B cell (primary cell): ENCODE measurements around the gene GBX1. TPM values are rescaled to one million over a fixed set of nuclear protein-coding genes. Genes with fewer than 3 reads are reported as not detected.

Experiments used
- ATAC-seq: fragments of 200-7000 bp; cut with Tn5 transposase; one replicate; pipeline ENCODE4 v1.10.0; 2021; ENCODE audit warnings: low read depth, mild to moderate bottlenecking, moderate number of reproducible peaks, moderate library complexity
- CTCF ChIA-PET: fragments of 350-600 bp; sonication (Branson Sonifier 250); formaldehyde crosslinking; loops from one replicate; lab custom pipeline; 2021; ENCODE audit warnings: antibody characterized with exemption, inconsistent platforms; lab: Charles Lee
- POLR2A ChIA-PET: fragments of 350-600 bp; sonication (Branson Sonifier 250); formaldehyde crosslinking; loops from one replicate; lab custom pipeline; 2021; ENCODE audit warnings: antibody characterized with exemption; lab: Charles Lee
- DNase-seq: peaks from one replicate; pipeline ENCODE4 v3.0.0; 2013
- H2AFZ ChIP-seq: 2 replicates; pipeline ENCODE4 v1.6.1; 2012; ENCODE audit warnings: mild to moderate bottlenecking, low read depth, low read length; ENCODE audit not compliant: insufficient read depth, poor library complexity, severe bottlenecking
- H3K27ac ChIP-seq, 2 donors: 1 replicate in 1 of 2; 2 replicates in 1 of 2; pipeline ENCODE4 v1.5.1; 2012 to 2013; ENCODE audit warnings: low read length in 2 of 2, mild to moderate bottlenecking in 2 of 2, moderate library complexity in 1 of 2
- H3K27me3 ChIP-seq, 4 experiments: fragments of 200-600 bp in 1 of 4; sonication (generic) in 1 of 4; replicated peaks in 1 of 4; 1 replicate in 2 of 4; 2 replicates in 2 of 4; pipeline versions ENCODE4 v1.6.1 to v1.7.0; 2013 to 2016; ENCODE audit warnings: low read length in 3 of 4, mild to moderate bottlenecking in 2 of 4, mixed read lengths in 1 of 4, moderate library complexity in 1 of 4; ENCODE audit not compliant: insufficient read depth in 4 of 4, control insufficient read depth in 3 of 4; ENCODE audit errors: control extremely low read depth in 1 of 4
- H3K36me3 ChIP-seq, 2 experiments: replicated peaks in 1 of 2; 1 replicate in 1 of 2; 2 replicates in 1 of 2; pipeline versions ENCODE4 v1.6.1 to v1.7.1; 2013; ENCODE audit warnings: low read length in 1 of 2; ENCODE audit not compliant: insufficient read depth in 2 of 2, control insufficient read depth in 1 of 2; ENCODE audit errors: control extremely low read depth in 1 of 2, extremely low read depth in 1 of 2
- H3K4me1 ChIP-seq, 2 donors: fragments of 200-600 bp in 1 of 2; sonication (generic) in 1 of 2; 1 replicate in 1 of 2; 2 replicates in 1 of 2; pipeline versions ENCODE4 v1.5.1 to v1.6.1; 2013 to 2017; ENCODE audit warnings: low read length in 2 of 2; ENCODE audit not compliant: control insufficient read depth in 2 of 2, insufficient read depth in 2 of 2
- H3K4me2 ChIP-seq: replicated peaks from 2 replicates; pipeline ENCODE3; 2012; ENCODE audit warnings: mild to moderate bottlenecking, low read depth, low read length; ENCODE audit not compliant: poor library complexity, severe bottlenecking
- H3K4me3 ChIP-seq, 5 experiments: fragments of 200-600 bp in 1 of 5; sonication (generic) in 1 of 5; 1 replicate in 3 of 5; 2 replicates in 2 of 5; pipeline versions ENCODE4 v1.5.1 to v1.7.0; 2011 to 2016; ENCODE audit warnings: low read length in 4 of 5, mild to moderate bottlenecking in 4 of 5, low read depth in 2 of 5, control low read depth in 1 of 5, moderate library complexity in 1 of 5; ENCODE audit not compliant: insufficient read depth in 1 of 5; ENCODE audit errors: control extremely low read depth in 1 of 5, extremely low read depth in 1 of 5
- H3K79me2 ChIP-seq: fragments of 200-600 bp; sonication (generic); one replicate; pipeline ENCODE4 v1.6.0; 2016; ENCODE audit warnings: low read length; ENCODE audit not compliant: control insufficient read depth, insufficient read depth
- H3K9ac ChIP-seq: fragments of 200-600 bp; sonication (generic); 2 replicates; pipeline ENCODE4 v1.6.1; 2017; ENCODE audit warnings: mild to moderate bottlenecking, low read length, moderate library complexity
- H3K9me3 ChIP-seq, 3 donors: one replicate each; pipeline versions ENCODE4 v1.6.1 to v1.7.1; 2013; ENCODE audit warnings: low read length in 2 of 3; ENCODE audit not compliant: control insufficient read depth in 2 of 3, insufficient read depth in 1 of 3; ENCODE audit errors: control extremely low read depth in 1 of 3
- H4K20me1 ChIP-seq: 2 replicates; pipeline ENCODE4 v1.6.0; 2012; ENCODE audit warnings: mild to moderate bottlenecking, low read length; ENCODE audit not compliant: insufficient read depth, control insufficient read depth, poor library complexity, severe bottlenecking
- H3K27ac Mint-ChIP-seq: one replicate; pipeline ENCODE4 v1.8.0; 2021; ENCODE audit warnings: mixed read lengths
- H3K27me3 Mint-ChIP-seq: one replicate; pipeline ENCODE4 v1.8.0; 2021; ENCODE audit warnings: mixed read lengths
- H3K4me1 Mint-ChIP-seq: one replicate; pipeline ENCODE4 v1.8.0; 2021; ENCODE audit warnings: mixed read lengths
- H3K4me3 Mint-ChIP-seq: one replicate; pipeline ENCODE4 v1.8.0; 2021; ENCODE audit warnings: mixed read lengths
- H3K9me3 Mint-ChIP-seq: one replicate; pipeline ENCODE4 v1.8.0; 2022; ENCODE audit warnings: mixed read lengths; ENCODE audit not compliant: insufficient read depth
- CTCF ChIP-seq: fragments of 200-600 bp; IDR thresholded peaks from one replicate; pipeline ENCODE4 v1.8.0; 2022; ENCODE audit warnings: antibody characterized with exemption, mild to moderate bottlenecking
- EZH2 ChIP-seq: IDR thresholded peaks from 2 replicates; pipeline ENCODE4 v1.6.1; 2012; ENCODE audit warnings: borderline replicate concordance, low read depth, mild to moderate bottlenecking, moderate library complexity, low read length; ENCODE audit not compliant: insufficient read depth, poor library complexity, severe bottlenecking
- WGBS: methylation state at CpG from one replicate; pipeline ENCODE4 v1.1.5; 2013; ENCODE audit warnings: missing lambda C conversion rate; ENCODE audit not compliant: insufficient coverage; 5-methylcytosine and 5-hydroxymethylcytosine counted together
- intact Hi-C: fragments of 100-400 bp; cut with micrococcal nuclease; formaldehyde crosslinking; loops from one replicate; pipeline ENCODE4 v1.10.0; 2022
- polyA plus RNA-seq: library from polyadenylated mRNA; depleted of rRNA; stranded (reverse); fragments of >200 nt; gene quantifications from 2 replicates; pipeline ENCODE4 v1.2.3, GENCODE V29; 2012
- total RNA-seq, 2 donors: library from RNA; stranded (reverse); fragments of 120-200 nt in 1 of 2; gene quantifications; 1 replicate in 1 of 2; 2 replicates in 1 of 2; pipeline versions ENCODE4 v1.2.3 to v1.2.4, GENCODE V29; 2013 to 2022

Gene GBX1
- total and polyA plus RNA-seq, 2 donors (not counting 1 experiment from before 2014, with no cell fraction given), result not detected

- Histone ChIP-seq H3K79me2 (no peaks in the 10 kb centered on the region), H3K4me2 (no peak overlapping the region), H3K4me3 (no peak overlapping the region), H3K27ac (no peak overlapping the region), H4K20me1 (no peaks in the 10 kb centered on the region), H3K9me3 (no peaks in the 10 kb centered on the region), H3K9ac (no peak overlapping the region), H3K36me3 (no peaks in the 10 kb centered on the region), H2AFZ (no peak overlapping the region), H3K27me3 (no peaks in the 10 kb centered on the region), H3K4me1 (no peaks in the 10 kb centered on the region)
- Mint-ChIP-seq H3K27me3 (no peaks in the 10 kb centered on the region), H3K4me1 (no peaks in the 10 kb centered on the region), H3K27ac (no peak overlapping the region), H3K9me3 (no peaks in the 10 kb centered on the region), H3K4me3 (no peak overlapping the region)
- intact Hi-C loops, result no loop called here
- CTCF ChIA-PET, result interaction anchor here (1.2 kb wide), 1 partner anchor 14 kb away, joined by 3 read pairs; no protein-coding TSS in a partner anchor
- DNase-seq (no peak), ATAC-seq (no peak)
- WGBS, result 94% methylated on average over 28 of the region's 30 CpGs
- POLR2A ChIA-PET, result no interaction called here
- no peak for TF ChIP-seq EZH2
- TF ChIP-seq CTCF, result no peak
These were observed 29.2 kb downstream of the GBX1 start for GRCh38 chr7:151138153-151138851.

- H3K27me3 ChIP-seq, result no peaks in the 10 kb centered on the region
- no peak overlapping the region for H2AFZ ChIP-seq
- H3K27me3 Mint-ChIP-seq, result no peaks in the 10 kb centered on the region
- CTCF ChIA-PET, result no interaction called here
- no peaks in the 10 kb centered on the region for H3K4me1 Mint-ChIP-seq
- no peaks in the 10 kb centered on the region for H3K9me3 Mint-ChIP-seq
- no peaks in the 10 kb centered on the region for H3K4me1 ChIP-seq
- intact Hi-C loops, result no loop called here
- H4K20me1 ChIP-seq, result no peaks in the 10 kb centered on the region
- no peak for DNase-seq
- H3K9me3 ChIP-seq, result no peaks in the 10 kb centered on the region
- TF ChIP-seq CTCF (no peak), EZH2 (no peak)
- no peak overlapping the region for H3K27ac Mint-ChIP-seq
- no peak overlapping the region for H3K4me3 ChIP-seq
- no peak overlapping the region for H3K4me3 Mint-ChIP-seq
- no peak overlapping the region for H3K4me2 ChIP-seq
- 89% methylated on average over 11 of the region's 11 CpGs for WGBS
- no peak for ATAC-seq
- H3K36me3 ChIP-seq, result no peaks in the 10 kb centered on the region
- H3K9ac ChIP-seq, result no peak overlapping the region
- no peaks in the 10 kb centered on the region for H3K79me2 ChIP-seq
- no peak overlapping the region for H3K27ac ChIP-seq
- POLR2A ChIA-PET, result no interaction called here
These were observed 29.7 kb downstream of the GBX1 start for GRCh38 chr7:151137791-151138152.
